ENCODE measurements around the gene GRM7.

GRM7 gene

DNA sequence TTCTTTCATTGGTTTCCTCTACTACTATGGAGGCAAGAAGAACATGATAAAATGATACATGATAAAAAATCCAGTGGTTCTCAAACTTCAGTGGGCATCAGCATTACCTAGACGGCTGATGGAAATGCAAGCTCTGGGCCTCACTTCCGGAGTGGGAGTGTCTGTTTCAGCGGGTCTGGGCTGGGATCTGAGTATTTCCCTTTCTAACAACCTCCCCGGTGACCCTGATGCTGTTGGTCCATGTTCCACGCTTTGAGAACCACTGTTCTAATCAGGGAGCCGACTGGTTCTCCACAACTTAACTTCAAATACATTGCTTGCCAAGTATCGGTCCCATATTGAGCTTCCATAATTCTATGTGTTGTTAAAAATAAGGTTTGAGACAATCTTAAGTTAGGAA, 928.4 kb downstream of the GRM7 start:
- DNase-seq (ENCODE audit: low spot score) = no peak

DNA sequence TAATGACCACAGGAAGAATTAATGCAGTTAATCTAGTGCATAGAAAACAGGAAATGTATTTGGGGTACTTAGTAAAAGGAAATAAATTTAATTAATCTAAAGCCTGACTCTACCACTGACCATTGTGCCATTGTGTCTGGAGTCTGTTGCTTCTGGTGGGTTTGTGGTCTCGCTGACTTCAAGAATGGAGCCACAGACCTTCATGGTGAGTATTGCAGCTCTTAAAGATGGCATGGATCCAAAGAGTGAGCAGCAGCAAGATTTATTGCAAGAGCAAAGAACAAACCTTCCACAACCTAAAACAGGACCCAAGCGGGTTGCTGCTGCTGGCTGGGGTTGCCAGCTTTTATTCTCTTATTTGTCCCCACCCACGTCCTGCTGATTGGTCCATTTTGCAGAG, 929.2 kb downstream of the GRM7 start:
- no peak for DNase-seq (ENCODE audit: low spot score)
